Measurements from ENCODE around the gene GNPTG.

DNA sequence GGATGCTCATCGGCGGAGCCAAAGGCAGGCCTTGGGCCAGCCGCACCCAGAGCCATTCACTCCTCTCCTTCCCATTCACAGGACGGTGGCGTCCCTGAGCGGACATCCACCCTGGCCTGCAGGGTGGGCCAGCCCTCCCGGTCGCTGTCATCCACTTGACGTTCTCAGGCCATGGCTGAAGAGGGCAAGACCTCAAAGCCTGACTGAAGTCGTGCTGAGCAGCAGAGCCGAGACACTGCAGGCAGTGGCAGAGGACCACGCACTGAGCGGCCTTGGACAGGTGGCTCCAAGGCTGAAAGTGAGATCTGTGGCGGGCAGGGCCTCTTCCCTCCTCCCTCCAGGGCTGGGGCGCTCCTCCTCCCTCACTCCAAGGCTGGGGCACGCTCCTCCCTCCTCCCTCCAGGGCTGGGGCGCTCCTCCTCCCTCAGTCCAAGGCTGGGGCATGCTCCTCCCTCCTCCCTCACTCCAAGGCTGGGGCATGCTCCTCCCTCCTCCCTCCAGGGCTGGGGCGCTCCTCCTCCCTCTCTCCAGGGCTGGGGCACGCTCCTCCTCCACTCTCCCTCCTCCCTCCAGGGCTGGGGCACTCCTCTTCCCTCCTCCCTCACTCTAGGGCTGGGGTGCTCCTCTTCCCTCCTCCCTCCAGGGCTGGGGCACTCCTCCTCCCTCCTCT, 24.1 kb downstream of the GNPTG start:
- TF ChIP-seq JUND (IDR thresholded peaks at IDR 0.05) (no peak), RFX5 (IDR thresholded peaks at IDR 0.05; ENCODE audit: low read length) (no peak), GATA2 (CRISPR knock-in tag; IDR thresholded peaks at IDR 0.05) (no peak), EZH2phosphoT487 (IDR thresholded peaks at IDR 0.05; ENCODE audit: borderline replicate concordance, low read depth) (no peak), RAD21 (IDR thresholded peaks at IDR 0.05; ENCODE audit: low read length) (no peak), POLR2AphosphoS5 (IDR thresholded peaks at IDR 0.05; ENCODE audit: low read depth, low read length) (no peak)
- TF ChIP-seq, protein P1, sequence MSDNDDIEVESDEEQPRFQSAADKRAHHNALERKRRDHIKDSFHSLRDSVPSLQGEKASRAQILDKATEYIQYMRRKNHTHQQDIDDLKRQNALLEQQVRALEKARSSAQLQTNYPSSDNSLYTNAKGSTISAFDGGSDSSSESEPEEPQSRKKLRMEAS (IDR thresholded peaks at IDR 0.05; ENCODE audit: low read depth): no peak
